ENCODE data around the gene HIC1. TPM values are rescaled to one million over a fixed set of nuclear protein-coding genes. Genes with fewer than 3 reads are reported as not detected.

Gene HIC1
- total and polyA plus RNA-seq, 4 donors, result 1.1 to 69.2 (median 14.7) TPM

GRCh38 chr17:2023692-2024571, 31.0 kb upstream of the HIC1 start:
- Histone ChIP-seq H3K27me3 (ENCODE audit: control insufficient read depth in 1 of 2, insufficient read depth in 2 of 2, low read length in 1 of 2) (no peaks in the 10 kb centered on the region), H3K27ac (ENCODE audit: low read depth in 1 of 2, low read length in 2 of 2) (no peak overlapping the region), H3K4me3 (ENCODE audit: low read length in 2 of 2) (peak overlapping the region in 1 of 2 donors; percentile 36), H3K9me3 (ENCODE audit: control insufficient read depth, low read length) (no peaks in the 10 kb centered on the region), H3K36me3 (ENCODE audit: control insufficient read depth in 1 of 2, insufficient read depth in 2 of 2, low read length in 1 of 2) (no peaks in the 10 kb centered on the region), H3K4me1 (ENCODE audit: control insufficient read depth in 1 of 2, insufficient read depth in 2 of 2, low read length in 2 of 2) (no peaks in the 10 kb centered on the region)
- ATAC-seq (ENCODE audit: low FRiP score) (peak; percentile 12), DNase-seq (peak in 1 of 2 donors; percentile 82)
- intact Hi-C loops (cut with DNase I), result loop anchor here in 1 of 2 donors (2.0 kb wide), 1 partner anchor 115 kb away; no protein-coding TSS in a partner anchor
- WGBS, 2 donors, result 2% methylated on average over 68 to 85 of the region's 85 CpGs

- Histone ChIP-seq H3K27ac (ENCODE audit: low read depth in 1 of 2, low read length in 2 of 2) (no peak overlapping the region), H3K4me1 (ENCODE audit: control insufficient read depth in 1 of 2, insufficient read depth in 2 of 2, low read length in 2 of 2) (no peaks in the 10 kb centered on the region), H3K4me3 (ENCODE audit: low read length in 2 of 2) (peak overlapping the region; percentile 2 to 36), H3K36me3 (ENCODE audit: control insufficient read depth in 1 of 2, insufficient read depth in 2 of 2, low read length in 1 of 2) (no peaks in the 10 kb centered on the region), H3K9me3 (ENCODE audit: control insufficient read depth, low read length) (no peaks in the 10 kb centered on the region), H3K27me3 (ENCODE audit: control insufficient read depth in 1 of 2, insufficient read depth in 2 of 2, low read length in 1 of 2) (no peaks in the 10 kb centered on the region)
- WGBS, 2 donors, result 1% methylated on average over 64 to 73 of the region's 73 CpGs
- intact Hi-C loops (cut with DNase I), result loop anchor here (2.0 to 5.0 kb wide), 2 partner anchors 37 to 116 kb away; no protein-coding TSS in a partner anchor
- DNase-seq, result no peak
- ATAC-seq (ENCODE audit: low FRiP score), result no peak
Observed at GRCh38 chr17:2024572-2025219, 30.2 kb upstream of the HIC1 start.

GRCh38 chr17:2025220-2025621, 29.7 kb upstream of the HIC1 start, which contains the start of gene RTN4RL1:
RTN4RL1 (minus strand) TSS chr17:2025334; CDS start chr17:2024865, 469 bp downstream.
- ATAC-seq (ENCODE audit: low FRiP score), result peak; percentile 70
- DNase-seq, result peak; percentile 83 to 90
- 0 to 1% methylated on average over 35 to 47 of the region's 47 CpGs for WGBS, 2 donors
- H3K27ac ChIP-seq (ENCODE audit: low read depth in 1 of 2, low read length in 2 of 2), result no peak within 1 kb of the TSS
- peak within 1 kb of the TSS; percentile 2 to 36 for H3K4me3 ChIP-seq (ENCODE audit: low read length in 2 of 2)
- no peaks in the 10 kb centered on the region for H3K9me3 ChIP-seq (ENCODE audit: control insufficient read depth, low read length)
- no peaks in the 10 kb centered on the region for H3K4me1 ChIP-seq (ENCODE audit: control insufficient read depth in 1 of 2, insufficient read depth in 2 of 2, low read length in 2 of 2)
- H3K27me3 ChIP-seq (ENCODE audit: control insufficient read depth in 1 of 2, insufficient read depth in 2 of 2, low read length in 1 of 2), result no peaks in the 10 kb centered on the region
- intact Hi-C loops (cut with DNase I), result loop anchor here (2.0 to 5.0 kb wide), 2 partner anchors 38 to 116 kb away; no protein-coding TSS in a partner anchor
- H3K36me3 ChIP-seq (ENCODE audit: control insufficient read depth in 1 of 2, insufficient read depth in 2 of 2, low read length in 1 of 2), result no peaks in the 10 kb centered on the region

- 1% methylated on average over 55 of the region's 55 CpGs for WGBS, 2 donors
- intact Hi-C loops (cut with DNase I), result loop anchor here (1.0 to 5.0 kb wide), 3 partner anchors 38 to 117 kb away; no protein-coding TSS in a partner anchor
- Histone ChIP-seq H3K36me3 (ENCODE audit: control insufficient read depth in 1 of 2, insufficient read depth in 2 of 2, low read length in 1 of 2) (no peaks in the 10 kb centered on the region), H3K4me1 (ENCODE audit: control insufficient read depth in 1 of 2, insufficient read depth in 2 of 2, low read length in 2 of 2) (no peaks in the 10 kb centered on the region), H3K27me3 (ENCODE audit: control insufficient read depth in 1 of 2, insufficient read depth in 2 of 2, low read length in 1 of 2) (no peaks in the 10 kb centered on the region), H3K27ac (ENCODE audit: low read depth in 1 of 2, low read length in 2 of 2) (no peak overlapping the region), H3K4me3 (ENCODE audit: low read length in 2 of 2) (peak overlapping the region; percentile 2 to 36), H3K9me3 (ENCODE audit: control insufficient read depth, low read length) (no peaks in the 10 kb centered on the region)
- ATAC-seq (ENCODE audit: low FRiP score) (peak; percentile 53), DNase-seq (peak; percentile 84 to 91)
Observed at GRCh38 chr17:2025622-2026309, 29.1 kb upstream of the HIC1 start.

GRCh38 chr17:2027528-2028233, 27.2 kb upstream of the HIC1 start:
- ATAC-seq (ENCODE audit: low FRiP score), result no peak
- 30 to 38% methylated on average over 11 of the region's 11 CpGs for WGBS, 2 donors
- Histone ChIP-seq H3K4me1 (ENCODE audit: control insufficient read depth in 1 of 2, insufficient read depth in 2 of 2, low read length in 2 of 2) (no peaks in the 10 kb centered on the region), H3K27ac (ENCODE audit: low read depth in 1 of 2, low read length in 2 of 2) (no peak overlapping the region), H3K9me3 (ENCODE audit: control insufficient read depth, low read length) (no peaks in the 10 kb centered on the region), H3K4me3 (ENCODE audit: low read length in 2 of 2) (no peak overlapping the region), H3K36me3 (ENCODE audit: control insufficient read depth in 1 of 2, insufficient read depth in 2 of 2, low read length in 1 of 2) (no peaks in the 10 kb centered on the region), H3K27me3 (ENCODE audit: control insufficient read depth in 1 of 2, insufficient read depth in 2 of 2, low read length in 1 of 2) (no peaks in the 10 kb centered on the region)
- no peak for DNase-seq
- intact Hi-C loops (cut with DNase I), result loop anchor here in 1 of 2 donors (5.0 kb wide), 1 partner anchor 40 kb away; no protein-coding TSS in a partner anchor

- H3K4me1 ChIP-seq (ENCODE audit: control insufficient read depth in 1 of 2, insufficient read depth in 2 of 2, low read length in 2 of 2), result no peaks in the 10 kb centered on the region
- ATAC-seq (ENCODE audit: low FRiP score), result no peak
- H3K27ac ChIP-seq (ENCODE audit: low read depth in 1 of 2, low read length in 2 of 2), result no peak overlapping the region
- intact Hi-C loops (cut with DNase I), result loop anchor here in 1 of 2 donors (5.0 kb wide), 1 partner anchor 41 kb away; no protein-coding TSS in a partner anchor
- no peaks in the 10 kb centered on the region for H3K9me3 ChIP-seq (ENCODE audit: control insufficient read depth, low read length)
- DNase-seq, result no peak
- no peaks in the 10 kb centered on the region for H3K27me3 ChIP-seq (ENCODE audit: control insufficient read depth in 1 of 2, insufficient read depth in 2 of 2, low read length in 1 of 2)
- no peaks in the 10 kb centered on the region for H3K36me3 ChIP-seq (ENCODE audit: control insufficient read depth in 1 of 2, insufficient read depth in 2 of 2, low read length in 1 of 2)
- WGBS, 2 donors, result 61 to 63% methylated on average over 5 of the region's 5 CpGs
- H3K4me3 ChIP-seq (ENCODE audit: low read length in 2 of 2), result no peak overlapping the region
Observed at GRCh38 chr17:2028234-2028614, 26.7 kb upstream of the HIC1 start.

GRCh38 chr17:2028737-2029136, 26.2 kb upstream of the HIC1 start:
- Histone ChIP-seq H3K9me3 (ENCODE audit: control insufficient read depth, low read length) (no peaks in the 10 kb centered on the region), H3K27me3 (ENCODE audit: control insufficient read depth in 1 of 2, insufficient read depth in 2 of 2, low read length in 1 of 2) (no peaks in the 10 kb centered on the region), H3K4me3 (ENCODE audit: low read length in 2 of 2) (no peak overlapping the region), H3K36me3 (ENCODE audit: control insufficient read depth in 1 of 2, insufficient read depth in 2 of 2, low read length in 1 of 2) (no peaks in the 10 kb centered on the region), H3K4me1 (ENCODE audit: control insufficient read depth in 1 of 2, insufficient read depth in 2 of 2, low read length in 2 of 2) (no peaks in the 10 kb centered on the region), H3K27ac (ENCODE audit: low read depth in 1 of 2, low read length in 2 of 2) (no peak overlapping the region)
- ATAC-seq (ENCODE audit: low FRiP score) (no peak), DNase-seq (no peak)
- 52 to 57% methylated on average over 6 of the region's 6 CpGs for WGBS, 2 donors
- intact Hi-C loops (cut with DNase I), result loop anchor here in 1 of 2 donors (5.0 kb wide), 1 partner anchor 41 kb away; no protein-coding TSS in a partner anchor

Data from aorta (tissue), 5 donors.